HG03469 (cell line): Measurements from ENCODE around the gene ZCCHC9.

Experiments used
- ATAC-seq: cut with Tn5 transposase; IDR thresholded peaks from one replicate; pipeline ENCODE4 v1.9.1; 2021; ENCODE audit warnings: mild to moderate bottlenecking, moderate library complexity, moderate number of reproducible peaks; ENCODE audit not compliant: unreplicated experiment

Gene ZCCHC9

DNA sequence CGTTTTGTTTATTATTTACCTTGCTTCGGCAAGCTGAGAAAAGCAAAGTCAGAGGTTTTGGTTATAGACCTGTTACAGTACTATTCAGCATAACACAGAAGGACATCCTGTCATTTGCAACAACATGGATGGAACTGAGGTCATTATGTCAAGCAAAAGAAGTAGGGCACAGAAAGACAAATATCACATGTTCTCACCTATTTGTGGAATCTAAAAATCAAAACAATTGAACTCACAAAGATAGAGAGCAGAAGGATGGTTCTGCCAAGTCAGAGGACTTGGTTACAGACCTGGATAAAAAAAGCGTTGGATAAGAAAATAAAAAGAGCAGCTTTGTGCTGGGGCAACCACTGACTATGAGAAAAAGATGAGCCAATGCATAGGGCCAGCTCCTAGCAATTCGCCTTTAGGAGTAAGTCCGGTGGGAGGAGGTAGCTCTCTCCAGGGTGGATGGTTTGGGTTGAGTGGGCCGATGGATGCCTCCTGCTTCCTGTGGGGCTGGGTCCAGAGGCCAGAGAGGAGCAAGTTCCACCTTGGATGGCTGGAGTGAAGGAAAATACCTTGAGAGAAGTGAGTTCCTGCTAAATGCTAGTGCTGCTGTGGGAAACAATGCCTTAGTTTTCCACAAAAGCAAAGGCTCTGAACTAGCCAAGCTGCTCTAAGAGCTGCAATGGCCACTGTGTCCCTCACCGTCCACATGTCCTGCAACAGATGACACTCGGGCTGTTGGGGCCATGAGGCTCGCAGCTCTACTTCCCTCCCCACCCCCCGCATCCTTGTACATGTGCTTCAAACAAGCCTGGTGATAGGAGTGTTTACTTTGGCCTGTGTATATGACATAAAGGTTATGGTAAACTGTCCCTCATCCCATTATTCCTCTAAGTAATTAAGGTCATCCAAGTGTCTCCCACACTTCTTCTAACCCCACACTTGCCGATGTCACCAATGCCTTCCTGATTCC lies 54.2 kb downstream of the ZCCHC9 start:
- no peak for ATAC-seq

- no peak for ATAC-seq
Measured at GRCh38 chr5:81359108-81359507, 57.7 kb downstream of the ZCCHC9 start.

- no peak for ATAC-seq
Measured at GRCh38 chr5:81359881-81360280, 58.5 kb downstream of the ZCCHC9 start.

GRCh38 chr5:81360640-81361039 lies 59.3 kb downstream of the ZCCHC9 start:
- ATAC-seq: no peak

- ATAC-seq: no peak
Measured at GRCh38 chr5:81361600-81361999, 60.2 kb downstream of the ZCCHC9 start.
